Measurements from ENCODE around the gene KCNK13. TPM values are rescaled to one million over a fixed set of nuclear protein-coding genes. Genes with fewer than 3 reads are reported as not detected.

The KCNK13 gene
- total and polyA plus RNA-seq, 2 of the 13 experiments (the other 11 are each of a cell fraction or from before 2014, with no cell fraction given), result 0.08 to 0.29 TPM

GRCh38 chr14:90061685-90062126 is at the start of gene KCNK13 (continued):
- TF ChIP-seq ZNF574 (CRISPR knock-in tag; IDR thresholded peaks at IDR 0.05) (no peak), HINFP (CRISPR knock-in tag; IDR thresholded peaks at IDR 0.05; ENCODE audit: low read depth) (no peak), AFF4 (CRISPR knock-in tag; IDR thresholded peaks at IDR 0.05) (no peak), ZNF644 (CRISPR knock-in tag; IDR thresholded peaks at IDR 0.05; ENCODE audit: low read depth) (no peak), MEIS2 (CRISPR knock-in tag; IDR thresholded peaks at IDR 0.05) (no peak), ZNF563 (CRISPR knock-in tag; IDR thresholded peaks at IDR 0.05) (no peak)

All from HepG2 (cell line).